ENCODE results near the gene DUSP6. TPM values are rescaled to one million over a fixed set of nuclear protein-coding genes. Genes with fewer than 3 reads are reported as not detected.

Gene DUSP6
- total and polyA plus RNA-seq, 2 of the 13 experiments (the other 11 are each of a cell fraction or from before 2014, with no cell fraction given): 40.9 to 161 TPM

DNA sequence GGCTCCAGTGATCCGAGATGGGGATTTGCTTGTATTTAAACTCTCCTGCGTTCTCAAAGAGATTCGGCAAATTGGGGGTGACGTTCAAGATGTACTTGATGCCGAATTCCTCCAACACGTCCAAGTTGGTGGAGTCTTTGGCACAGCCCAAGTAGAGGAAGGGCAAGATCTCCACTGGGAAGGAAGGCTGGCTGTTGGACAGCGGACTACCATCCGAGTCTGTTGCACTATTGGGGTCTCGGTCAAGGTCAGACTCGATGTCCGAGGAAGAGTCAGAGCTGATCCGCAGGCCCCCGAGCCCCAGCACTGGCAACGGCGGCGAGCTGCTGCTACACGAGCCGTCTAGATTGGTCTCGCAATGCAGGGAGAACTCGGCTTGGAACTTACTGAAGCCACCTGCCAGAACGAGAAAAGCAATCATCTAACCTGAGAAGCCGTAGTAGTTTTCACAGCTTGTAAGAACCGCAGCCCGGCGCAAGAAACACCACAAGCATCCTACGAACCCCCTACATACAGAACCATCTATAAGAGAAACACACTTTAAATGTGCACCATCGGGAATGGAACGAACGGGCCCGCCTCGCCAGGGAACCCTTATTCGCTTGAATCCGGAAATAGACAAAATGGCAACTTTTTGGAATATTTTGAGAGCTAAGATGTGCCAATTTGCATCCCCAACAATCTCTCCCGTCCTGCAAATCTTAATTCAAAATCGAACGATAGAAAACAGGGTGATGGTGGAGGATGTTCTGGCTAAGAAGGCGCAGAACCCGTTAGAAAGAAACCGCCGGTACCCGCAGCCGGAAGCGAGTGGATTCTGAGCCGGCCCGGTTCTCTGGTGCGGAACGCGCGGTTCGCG, 1.4 kb downstream of the DUSP6 start (continued):
- TF ChIP-seq, protein P1, sequence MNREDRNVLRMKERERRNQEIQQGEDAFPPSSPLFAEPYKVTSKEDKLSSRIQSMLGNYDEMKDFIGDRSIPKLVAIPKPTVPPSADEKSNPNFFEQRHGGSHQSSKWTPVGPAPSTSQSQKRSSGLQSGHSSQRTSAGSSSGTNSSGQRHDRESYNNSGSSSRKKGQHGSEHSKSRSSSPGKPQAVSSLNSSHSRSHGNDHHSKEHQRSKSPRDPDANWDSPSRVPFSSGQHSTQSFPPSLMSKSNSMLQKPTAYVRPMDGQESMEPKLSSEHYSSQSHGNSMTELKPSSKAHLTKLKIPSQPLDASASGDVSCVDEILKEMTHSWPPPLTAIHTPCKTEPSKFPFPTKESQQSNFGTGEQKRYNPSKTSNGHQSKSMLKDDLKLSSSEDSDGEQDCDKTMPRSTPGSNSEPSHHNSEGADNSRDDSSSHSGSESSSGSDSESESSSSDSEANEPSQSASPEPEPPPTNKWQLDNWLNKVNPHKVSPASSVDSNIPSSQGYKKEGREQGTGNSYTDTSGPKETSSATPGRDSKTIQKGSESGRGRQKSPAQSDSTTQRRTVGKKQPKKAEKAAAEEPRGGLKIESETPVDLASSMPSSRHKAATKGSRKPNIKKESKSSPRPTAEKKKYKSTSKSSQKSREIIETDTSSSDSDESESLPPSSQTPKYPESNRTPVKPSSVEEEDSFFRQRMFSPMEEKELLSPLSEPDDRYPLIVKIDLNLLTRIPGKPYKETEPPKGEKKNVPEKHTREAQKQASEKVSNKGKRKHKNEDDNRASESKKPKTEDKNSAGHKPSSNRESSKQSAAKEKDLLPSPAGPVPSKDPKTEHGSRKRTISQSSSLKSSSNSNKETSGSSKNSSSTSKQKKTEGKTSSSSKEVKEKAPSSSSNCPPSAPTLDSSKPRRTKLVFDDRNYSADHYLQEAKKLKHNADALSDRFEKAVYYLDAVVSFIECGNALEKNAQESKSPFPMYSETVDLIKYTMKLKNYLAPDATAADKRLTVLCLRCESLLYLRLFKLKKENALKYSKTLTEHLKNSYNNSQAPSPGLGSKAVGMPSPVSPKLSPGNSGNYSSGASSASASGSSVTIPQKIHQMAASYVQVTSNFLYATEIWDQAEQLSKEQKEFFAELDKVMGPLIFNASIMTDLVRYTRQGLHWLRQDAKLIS (CRISPR knock-in tag; IDR thresholded peaks at IDR 0.05): peak; percentile 94
- no peak for TF ChIP-seq ZNF678 (CRISPR knock-in tag; IDR thresholded peaks at IDR 0.05)
- peak; percentile 24; the same call in 1 of the 2 replicates for TF ChIP-seq MED1 (CRISPR knock-in tag; IDR thresholded peaks at IDR 0.05)
- no peak for TF ChIP-seq PHB2 (IDR thresholded peaks at IDR 0.05; ENCODE audit: partially characterized antibody)
- 0 out of 2 replicates have a peak, but pooled peaks have one; percentile 22 for TF ChIP-seq HOXA9 (CRISPR knock-in tag; IDR thresholded peaks at IDR 0.05; ENCODE audit: borderline replicate concordance)
- no peak for TF ChIP-seq TBX3 (IDR thresholded peaks at IDR 0.05; ENCODE audit: borderline replicate concordance)
- no peak for TF ChIP-seq HCFC1 (IDR thresholded peaks at IDR 0.05; ENCODE audit: low read depth, low read length)
- TF ChIP-seq, protein P2, sequence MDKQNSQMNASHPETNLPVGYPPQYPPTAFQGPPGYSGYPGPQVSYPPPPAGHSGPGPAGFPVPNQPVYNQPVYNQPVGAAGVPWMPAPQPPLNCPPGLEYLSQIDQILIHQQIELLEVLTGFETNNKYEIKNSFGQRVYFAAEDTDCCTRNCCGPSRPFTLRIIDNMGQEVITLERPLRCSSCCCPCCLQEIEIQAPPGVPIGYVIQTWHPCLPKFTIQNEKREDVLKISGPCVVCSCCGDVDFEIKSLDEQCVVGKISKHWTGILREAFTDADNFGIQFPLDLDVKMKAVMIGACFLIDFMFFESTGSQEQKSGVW (CRISPR knock-in tag; IDR thresholded peaks at IDR 0.05; ENCODE audit: borderline replicate concordance): no peak
- TF ChIP-seq, protein P3, sequence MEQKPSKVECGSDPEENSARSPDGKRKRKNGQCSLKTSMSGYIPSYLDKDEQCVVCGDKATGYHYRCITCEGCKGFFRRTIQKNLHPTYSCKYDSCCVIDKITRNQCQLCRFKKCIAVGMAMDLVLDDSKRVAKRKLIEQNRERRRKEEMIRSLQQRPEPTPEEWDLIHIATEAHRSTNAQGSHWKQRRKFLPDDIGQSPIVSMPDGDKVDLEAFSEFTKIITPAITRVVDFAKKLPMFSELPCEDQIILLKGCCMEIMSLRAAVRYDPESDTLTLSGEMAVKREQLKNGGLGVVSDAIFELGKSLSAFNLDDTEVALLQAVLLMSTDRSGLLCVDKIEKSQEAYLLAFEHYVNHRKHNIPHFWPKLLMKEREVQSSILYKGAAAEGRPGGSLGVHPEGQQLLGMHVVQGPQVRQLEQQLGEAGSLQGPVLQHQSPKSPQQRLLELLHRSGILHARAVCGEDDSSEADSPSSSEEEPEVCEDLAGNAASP (CRISPR knock-in tag; IDR thresholded peaks at IDR 0.05; ENCODE audit: borderline replicate concordance): no peak
- TF ChIP-seq PTBP1 (IDR thresholded peaks at IDR 0.05; ENCODE audit: low read depth, low read length, poor library complexity, severe bottlenecking): peak; percentile 12
- 0 out of 2 replicates have a peak, but pooled peaks have one; percentile 13 for TF ChIP-seq KDM5A (IDR thresholded peaks at IDR 0.05; ENCODE audit: borderline replicate concordance, low read length)
- peak; percentile 22; the same call in 1 of the 2 replicates for TF ChIP-seq PATZ1 (CRISPR knock-in tag; IDR thresholded peaks at IDR 0.05)
- no peak for TF ChIP-seq ZSCAN12 (CRISPR knock-in tag; IDR thresholded peaks at IDR 0.05)
- TF ChIP-seq ZNF83 (CRISPR knock-in tag; IDR thresholded peaks at IDR 0.05; ENCODE audit: borderline replicate concordance): 0 out of 2 replicates have a peak, but pooled peaks have one; percentile 34
- TF ChIP-seq E2F5 (CRISPR knock-in tag; conservative IDR thresholded peaks at IDR 0.05): no peak
- TF ChIP-seq, protein P4, sequence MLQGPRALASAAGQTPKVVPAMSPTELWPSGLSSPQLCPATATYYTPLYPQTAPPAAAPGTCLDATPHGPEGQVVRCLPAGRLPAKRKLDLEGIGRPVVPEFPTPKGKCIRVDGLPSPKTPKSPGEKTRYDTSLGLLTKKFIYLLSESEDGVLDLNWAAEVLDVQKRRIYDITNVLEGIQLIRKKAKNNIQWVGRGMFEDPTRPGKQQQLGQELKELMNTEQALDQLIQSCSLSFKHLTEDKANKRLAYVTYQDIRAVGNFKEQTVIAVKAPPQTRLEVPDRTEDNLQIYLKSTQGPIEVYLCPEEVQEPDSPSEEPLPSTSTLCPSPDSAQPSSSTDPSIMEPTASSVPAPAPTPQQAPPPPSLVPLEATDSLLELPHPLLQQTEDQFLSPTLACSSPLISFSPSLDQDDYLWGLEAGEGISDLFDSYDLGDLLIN (CRISPR knock-in tag; IDR thresholded peaks at IDR 0.05; ENCODE audit: borderline replicate concordance): no peak
